Medulla oblongata (tissue), 1 donor: Measurements from ENCODE around the gene RNF212.
"Not testable (repeated sequence)": the region's sequence is repeated elsewhere in the genome, so short reads cannot be mapped to it uniquely, and the experiment has no call there.

Experiments used
- DNase-seq: peaks from one replicate; pipeline ENCODE4 v3.0.0-alpha.2; 2015; ENCODE audit errors: extremely low spot score

Gene RNF212, protein sequence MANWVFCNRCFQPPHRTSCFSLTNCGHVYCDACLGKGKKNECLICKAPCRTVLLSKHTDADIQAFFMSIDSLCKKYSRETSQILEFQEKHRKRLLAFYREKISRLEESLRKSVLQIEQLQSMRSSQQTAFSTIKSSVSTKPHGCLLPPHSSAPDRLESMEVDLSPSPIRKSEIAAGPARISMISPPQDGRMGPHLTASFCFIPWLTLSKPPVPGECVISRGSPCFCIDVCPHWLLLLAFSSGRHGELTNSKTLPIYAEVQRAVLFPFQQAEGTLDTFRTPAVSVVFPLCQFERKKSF

GRCh38 chr4:1113311-1114009 is at the start of gene RNF212:
TSS of gene RNF212 (minus strand) at chr4:1113564. CDS start at chr4:1113464, 100 bp downstream.
- no peak for DNase-seq

DNA sequence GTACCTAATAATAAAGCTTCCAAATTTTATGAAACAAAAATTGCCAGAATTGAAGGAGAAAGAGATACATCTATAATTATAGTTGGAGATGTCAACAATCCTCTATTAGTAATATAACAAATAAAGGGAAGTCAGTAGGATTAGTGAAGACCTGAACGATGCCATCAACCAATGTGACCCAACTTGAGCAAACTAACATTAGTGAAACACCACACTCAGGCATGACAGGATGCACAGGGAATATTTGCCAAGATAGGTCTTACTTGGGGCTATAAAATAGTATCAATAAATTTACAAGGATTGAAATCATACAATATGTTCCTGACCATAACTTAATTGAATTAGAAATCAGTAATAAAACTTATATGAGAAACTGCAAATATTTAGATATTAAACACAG is 47.0 kb upstream of the RNF212 start:
- no peak for DNase-seq

DNA sequence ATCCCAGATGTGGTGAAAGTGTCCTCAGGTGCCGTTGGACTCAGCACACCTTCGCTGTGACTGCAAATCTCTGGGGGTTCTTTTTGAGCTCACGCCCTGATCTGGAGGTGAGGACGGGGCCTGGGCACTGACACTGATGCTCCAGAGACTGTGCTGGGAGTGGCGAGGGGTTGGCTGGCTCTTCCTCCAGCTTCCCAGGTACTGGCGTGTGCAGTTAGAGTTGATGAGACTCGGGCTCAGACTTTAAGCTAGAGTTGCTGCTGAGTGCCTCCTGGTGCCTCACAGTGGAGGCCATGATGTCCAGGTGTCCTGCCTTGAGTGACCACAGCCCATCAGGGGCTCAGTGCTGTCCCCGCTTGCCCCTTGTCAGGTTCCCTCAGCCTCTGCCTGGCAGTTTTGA is 42.7 kb upstream of the RNF212 start:
- DNase-seq: no peak

GRCh38 chr4:1155314-1155713 is 42.0 kb upstream of the RNF212 start:
- no peak for DNase-seq

DNA sequence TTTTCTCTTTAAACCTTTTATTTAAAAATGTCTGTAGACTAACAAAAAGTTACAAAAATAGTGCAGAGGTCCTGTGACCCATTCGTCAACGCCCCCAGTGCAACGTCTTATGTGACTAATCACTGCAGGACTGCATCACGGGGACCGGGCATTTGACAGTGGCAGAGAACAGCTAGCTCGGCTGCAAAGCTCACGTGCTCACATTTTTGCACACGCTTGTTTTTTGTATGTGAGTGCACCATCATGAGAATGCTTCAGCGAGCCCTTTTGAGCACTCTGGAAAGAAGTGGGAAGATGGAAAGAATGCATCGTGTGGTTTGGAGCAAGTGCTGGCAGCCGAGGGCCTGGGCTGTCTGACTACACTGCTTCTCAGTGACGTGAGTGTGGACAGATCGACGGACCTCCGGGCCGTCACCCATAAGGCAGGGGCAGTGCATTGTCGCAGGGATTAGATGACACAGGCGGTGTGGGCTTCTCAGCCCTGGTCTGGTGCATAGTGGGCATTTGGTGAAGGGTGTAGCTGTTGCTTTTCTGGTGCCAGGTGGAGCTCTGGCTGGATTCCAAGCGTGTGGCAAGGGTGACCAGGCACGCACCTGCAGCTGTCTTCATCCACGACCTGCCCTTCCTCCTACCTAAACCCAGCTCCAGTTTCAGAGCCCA is 41.3 kb upstream of the RNF212 start:
- DNase-seq: no peak

DNA sequence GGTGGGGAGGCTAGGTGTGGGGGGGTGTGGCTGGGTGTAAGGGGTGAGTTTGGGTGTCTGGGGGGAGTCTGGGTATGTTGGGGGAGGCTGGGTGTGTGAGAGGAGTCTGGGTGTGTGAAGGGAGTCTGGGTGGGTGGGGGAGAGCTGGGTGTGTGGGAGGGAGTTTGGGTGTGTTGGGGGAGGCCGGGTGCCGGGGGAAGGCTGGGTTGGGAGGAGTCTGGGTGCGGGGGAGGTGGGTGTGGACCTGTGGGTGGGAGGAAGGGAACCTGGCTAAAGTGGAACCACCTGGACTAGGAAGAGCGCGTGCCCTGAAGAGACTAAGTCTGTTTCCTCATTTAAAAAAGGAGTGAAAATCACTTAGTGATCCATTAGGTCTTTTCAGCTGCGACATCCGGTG is 40.8 kb upstream of the RNF212 start:
- no peak for DNase-seq

DNA sequence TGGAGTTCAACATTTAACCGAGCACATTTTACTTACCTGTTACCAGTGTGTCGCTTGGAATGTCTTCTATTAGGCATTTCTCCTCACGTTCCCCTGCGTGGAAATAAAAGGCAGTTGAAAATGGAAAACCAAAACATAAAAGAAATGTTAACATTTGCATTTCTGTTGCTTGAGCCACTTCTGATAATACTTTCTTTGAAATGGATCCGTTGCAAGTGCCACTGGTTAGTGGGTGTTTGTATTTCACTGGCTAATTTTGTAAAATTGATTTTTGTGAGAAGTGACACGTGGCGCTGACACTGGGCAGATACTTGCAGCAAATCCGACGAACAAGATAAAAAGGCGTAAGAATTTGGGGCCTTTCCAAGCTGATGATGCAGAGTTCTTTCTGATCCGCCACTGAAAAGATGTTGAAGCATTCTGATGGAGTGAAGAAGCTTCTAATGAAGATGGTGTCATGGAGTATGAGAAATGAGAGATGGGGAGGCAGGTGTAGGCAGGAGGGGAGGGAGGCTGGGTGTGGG is 40.3 kb upstream of the RNF212 start:
- no peak for DNase-seq

GRCh38 chr4:1152290-1152689 is 38.9 kb upstream of the RNF212 start:
- no peak for DNase-seq

DNA sequence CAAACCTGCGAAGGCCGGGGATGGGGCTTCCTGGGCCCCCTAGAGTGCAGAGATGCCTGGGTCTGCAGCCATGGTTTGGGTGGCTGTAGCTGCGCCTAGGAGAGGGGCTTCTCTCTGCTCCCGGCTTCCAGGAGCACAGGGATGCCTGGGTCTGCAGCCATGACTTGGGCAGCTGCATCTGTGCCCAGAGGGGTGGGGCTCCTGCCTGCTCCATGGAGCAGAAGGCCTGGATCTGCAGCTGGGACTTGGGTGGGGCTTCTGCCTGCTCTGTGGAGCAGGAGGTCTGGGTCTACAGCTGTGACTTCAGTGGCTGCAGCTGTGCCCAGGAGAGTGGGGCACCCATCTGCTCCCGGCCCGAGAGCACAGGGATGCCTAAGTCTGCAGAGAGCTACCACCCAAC is 38.2 kb upstream of the RNF212 start:
- DNase-seq: no peak

DNA sequence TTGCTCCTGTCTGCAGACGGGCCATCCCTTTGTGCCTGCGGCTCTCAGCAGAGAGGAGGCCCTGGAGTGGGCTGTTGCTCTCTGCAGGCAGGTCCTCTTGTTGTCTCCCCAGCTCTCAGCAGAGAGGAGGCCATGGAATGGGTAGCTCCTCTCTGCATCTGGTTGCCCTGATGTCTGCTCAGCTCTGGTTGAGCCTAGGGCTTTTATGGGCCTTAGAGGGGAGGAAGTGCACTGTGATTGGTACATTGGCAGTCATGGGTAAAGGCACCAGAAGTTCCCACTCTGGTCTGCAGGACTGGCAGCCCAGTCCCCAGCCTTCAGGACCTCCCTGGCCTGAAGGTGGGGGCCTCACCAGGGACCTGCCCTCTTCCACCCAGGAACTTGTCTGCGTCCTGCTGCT is 37.5 kb upstream of the RNF212 start:
- no peak for DNase-seq

- no peak for DNase-seq
Observed at GRCh38 chr4:1139860-1140259, 26.5 kb upstream of the RNF212 start.

GRCh38 chr4:1137850-1138249 is 24.5 kb upstream of the RNF212 start:
- DNase-seq: no peak

- no peak for DNase-seq
Observed at GRCh38 chr4:1137063-1137776, 23.9 kb upstream of the RNF212 start.

GRCh38 chr4:1136048-1136447 is 22.7 kb upstream of the RNF212 start:
- no peak for DNase-seq

DNA sequence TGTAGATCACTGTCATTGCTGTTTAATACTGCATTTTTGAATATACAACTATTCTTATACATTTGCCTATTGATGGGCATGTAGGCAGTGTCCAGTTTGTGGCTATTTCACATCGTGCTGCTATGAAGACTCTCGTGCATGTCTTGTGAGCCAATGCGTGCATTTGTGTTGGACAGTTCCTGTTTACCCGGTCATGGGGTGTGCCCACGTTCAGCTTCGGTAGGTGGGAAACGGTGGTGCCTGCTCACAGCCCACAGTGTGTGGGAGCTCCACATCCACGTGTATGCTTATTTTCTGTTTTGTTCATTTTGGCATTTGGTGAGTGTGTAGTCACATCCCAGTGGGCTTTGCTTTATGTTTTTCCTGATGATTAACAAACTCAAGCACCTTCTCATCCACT is 19.7 kb upstream of the RNF212 start:
- no peak for DNase-seq

DNA sequence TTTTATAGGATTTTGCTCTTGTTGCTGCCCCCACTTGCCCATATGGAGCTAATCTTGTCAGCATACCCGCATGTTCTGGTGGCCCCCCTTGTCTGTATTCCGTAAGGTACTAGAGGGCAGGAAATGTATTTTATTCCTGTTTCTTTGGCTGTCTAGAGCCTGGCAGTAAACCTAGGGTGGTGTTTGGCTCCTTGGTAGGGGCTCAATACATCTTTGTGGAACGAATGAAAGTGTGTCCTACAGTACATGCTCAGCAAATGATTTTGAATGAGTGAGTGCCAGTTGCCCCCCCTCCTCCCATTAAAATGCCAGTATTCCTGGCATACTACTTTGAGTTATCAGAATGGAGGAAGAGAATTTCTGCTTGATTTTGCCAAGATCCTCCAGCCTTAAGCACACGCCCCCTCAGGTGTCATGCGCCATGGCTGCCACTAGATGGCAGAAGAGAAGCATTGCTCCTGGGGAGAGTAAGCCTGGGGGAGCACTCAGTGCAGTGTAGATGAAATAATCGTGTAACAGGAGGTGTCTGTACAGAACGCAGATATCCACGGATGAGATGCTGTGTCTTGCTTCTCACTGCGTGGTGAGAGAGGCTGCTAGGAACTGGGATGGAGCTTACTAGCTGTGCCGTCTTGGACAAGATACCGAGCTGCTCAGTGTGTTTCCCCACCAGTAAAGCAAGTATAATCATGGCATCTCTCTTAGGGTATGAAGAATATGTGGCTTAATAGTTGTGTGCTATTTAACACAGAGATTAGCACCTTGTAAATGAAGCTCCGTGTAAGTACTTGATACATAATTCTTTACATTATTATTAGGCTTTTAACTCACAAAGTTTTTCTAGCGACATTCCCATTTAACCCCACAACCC is 17.2 kb upstream of the RNF212 start:
- DNase-seq: peak; percentile 92

DNA sequence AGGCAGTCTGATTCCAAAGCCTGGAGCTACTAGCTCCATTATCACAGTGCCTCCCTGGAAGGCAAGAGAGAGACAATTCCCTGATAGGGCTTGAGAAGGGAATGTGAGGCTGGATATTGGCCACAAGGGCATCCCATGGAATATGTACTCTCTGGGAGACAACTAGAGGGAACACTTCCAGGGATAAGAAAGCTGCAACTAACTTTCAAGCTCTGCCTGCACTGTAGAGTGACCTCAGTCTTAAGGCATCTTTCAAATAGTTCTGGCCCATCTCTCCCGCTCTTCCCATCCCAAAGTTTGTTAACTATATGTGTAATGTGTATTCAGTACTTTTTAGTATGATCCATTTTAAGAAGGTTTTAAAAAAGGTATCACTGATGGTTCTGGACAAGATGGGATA is 13.1 kb upstream of the RNF212 start:
- DNase-seq: no peak

- not testable (repeated sequence) for DNase-seq
Observed at GRCh38 chr4:1125466-1125865, 12.1 kb upstream of the RNF212 start.

DNA sequence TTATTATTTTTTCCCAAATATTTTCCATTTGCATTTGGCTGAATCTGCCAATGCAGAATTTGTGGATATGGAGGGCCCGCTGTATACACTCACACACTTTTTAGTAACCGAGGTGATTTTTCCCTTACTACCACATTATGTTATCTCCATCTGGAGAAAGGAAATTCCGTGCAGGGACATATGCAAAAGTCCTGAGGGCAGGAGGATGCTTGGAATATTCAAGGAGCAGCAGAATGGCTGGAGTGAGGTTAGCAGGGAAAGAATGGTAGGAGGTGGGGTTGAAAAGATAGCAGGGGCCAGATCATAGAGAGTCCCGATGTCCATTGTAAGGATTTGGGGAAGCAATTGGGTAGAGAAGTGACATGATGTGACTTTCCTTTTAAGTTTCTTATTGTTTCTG is 11.5 kb upstream of the RNF212 start:
- no peak for DNase-seq

- DNase-seq: no peak
Observed at GRCh38 chr4:1122505-1122904, 9.1 kb upstream of the RNF212 start.

- peak; percentile 67 for DNase-seq
Observed at GRCh38 chr4:1116838-1117237, 3.5 kb upstream of the RNF212 start.
